ENCODE results near the gene TK2.

GRCh38 chr16:66574531-66574930, 24.6 kb upstream of the TK2 start:
- no peak for TF ChIP-seq RAD21 (IDR thresholded peaks at IDR 0.05; ENCODE audit: low read depth)
- TF ChIP-seq NFIC (IDR thresholded peaks at IDR 0.05) = no peak
- TF ChIP-seq TEAD4 (IDR thresholded peaks at IDR 0.05) = no peak
- TF ChIP-seq TCF12 (IDR thresholded peaks at IDR 0.05; ENCODE audit: low read depth) = no peak
- TF ChIP-seq YY1 (IDR thresholded peaks at IDR 0.05; ENCODE audit: low read depth) = no peak
- no peak for TF ChIP-seq EGR1 (IDR thresholded peaks at IDR 0.05)
- no peak for TF ChIP-seq CEBPB (IDR thresholded peaks at IDR 0.05)
- TF ChIP-seq EP300 (IDR thresholded peaks at IDR 0.05; ENCODE audit: borderline replicate concordance) = no peak
- no peak for TF ChIP-seq MAX (IDR thresholded peaks at IDR 0.05)
- TF ChIP-seq TAF1 (IDR thresholded peaks at IDR 0.05; ENCODE audit: low read depth) = no peak
- TF ChIP-seq CREB1 (IDR thresholded peaks at IDR 0.05; ENCODE audit: low read depth) = no peak
- no peak for TF ChIP-seq REST (IDR thresholded peaks at IDR 0.05; ENCODE audit: low read depth)
- no peak for TF ChIP-seq ZBTB7A (IDR thresholded peaks at IDR 0.05; ENCODE audit: low read depth)

All from Ishikawa (cell line).